GM21723 (cell line): ENCODE measurements around the gene SOCS4.
"Not testable (repeated sequence)": the region's sequence is repeated elsewhere in the genome, so short reads cannot be mapped to it uniquely, and the experiment has no call there.

Experiments
- ATAC-seq: cut with Tn5 transposase; IDR thresholded peaks from one replicate; pipeline ENCODE4 v1.9.1; 2021; ENCODE audit warnings: mild to moderate bottlenecking, moderate library complexity; ENCODE audit not compliant: unreplicated experiment

SOCS4 gene

GRCh38 chr14:55051423-55052268 is 24.6 kb downstream of the SOCS4 start, which contains the start of gene MAPK1IP1L:
MAPK1IP1L (plus strand) TSS chr14:55051647; CDS start chr14:55061684, 10,037 bp downstream.
- peak; percentile 89 for ATAC-seq

- peak; percentile 6 for ATAC-seq
These were observed 25.4 kb downstream of the SOCS4 start for GRCh38 chr14:55052269-55052930.

GRCh38 chr14:55053018-55053417 is 26.0 kb downstream of the SOCS4 start:
- ATAC-seq: no peak

- no peak for ATAC-seq
These were observed 26.5 kb downstream of the SOCS4 start for GRCh38 chr14:55053500-55053899.

GRCh38 chr14:55054098-55054497 is 27.1 kb downstream of the SOCS4 start:
- ATAC-seq: no peak

- ATAC-seq: no peak
These were observed 30.9 kb downstream of the SOCS4 start for GRCh38 chr14:55057919-55058318.

GRCh38 chr14:55059333-55059732 is 32.3 kb downstream of the SOCS4 start:
- no peak for ATAC-seq

GRCh38 chr14:55062517-55063351 is 35.7 kb downstream of the SOCS4 start:
- no peak for ATAC-seq

GRCh38 chr14:55064896-55065295 is 37.9 kb downstream of the SOCS4 start:
- ATAC-seq: not testable (repeated sequence)

- ATAC-seq: no peak
These were observed 38.4 kb downstream of the SOCS4 start for GRCh38 chr14:55065411-55065810.

- ATAC-seq: no peak
These were observed 39.2 kb downstream of the SOCS4 start for GRCh38 chr14:55066223-55066622.

- ATAC-seq: no peak
These were observed 44.0 kb downstream of the SOCS4 start for GRCh38 chr14:55070981-55071411.

- peak; percentile 46 for ATAC-seq
These were observed 45.0 kb downstream of the SOCS4 start for GRCh38 chr14:55071870-55072640.

- ATAC-seq: no peak
These were observed 46.8 kb downstream of the SOCS4 start for GRCh38 chr14:55073856-55074255.

- peak; percentile 51 for ATAC-seq
These were observed 47.6 kb downstream of the SOCS4 start for GRCh38 chr14:55074662-55075061.

GRCh38 chr14:55075628-55076175 is 48.7 kb downstream of the SOCS4 start:
- no peak for ATAC-seq

- ATAC-seq: no peak
These were observed 50.4 kb downstream of the SOCS4 start for GRCh38 chr14:55077170-55078151.

- not testable (repeated sequence) for ATAC-seq
These were observed 52.9 kb downstream of the SOCS4 start for GRCh38 chr14:55079961-55080360.
